ENCODE data around the gene CHST11. TPM values are rescaled to one million over a fixed set of nuclear protein-coding genes. Genes with fewer than 3 reads are reported as not detected.

The CHST11 gene
- total RNA-seq, 1 donor from 2014 or later: 6.0 TPM

GRCh38 chr12:104579718-104580495, 123.2 kb downstream of the CHST11 start:
- no peak for DNase-seq
- H3K4me1 ChIP-seq: no peaks in the 10 kb centered on the region
- no peaks in the 10 kb centered on the region for H3K36me3 ChIP-seq
- H3K9me3 ChIP-seq (replicated peaks): no peaks in the 10 kb centered on the region
- intact Hi-C loops (cut with micrococcal nuclease): no loop called here
- H3K27ac ChIP-seq (replicated peaks): no peak overlapping the region
- no peak overlapping the region for H3K4me3 ChIP-seq
- TF ChIP-seq CTCF (IDR thresholded peaks at IDR 0.05; ENCODE audit: borderline replicate concordance): no peak
- no peaks in the 10 kb centered on the region for H3K27me3 ChIP-seq (ENCODE audit: low read depth)

- intact Hi-C loops (cut with micrococcal nuclease): no loop called here
- Histone ChIP-seq H3K9me3 (replicated peaks) (no peaks in the 10 kb centered on the region), H3K4me3 (no peak overlapping the region), H3K36me3 (no peaks in the 10 kb centered on the region), H3K27ac (replicated peaks) (no peak overlapping the region), H3K27me3 (ENCODE audit: low read depth) (no peaks in the 10 kb centered on the region), H3K4me1 (no peaks in the 10 kb centered on the region)
- TF ChIP-seq CTCF (IDR thresholded peaks at IDR 0.05; ENCODE audit: borderline replicate concordance): no peak
- DNase-seq: no peak
These were observed 124.3 kb downstream of the CHST11 start for GRCh38 chr12:104581005-104581570.

GRCh38 chr12:104582739-104583138, 126.0 kb downstream of the CHST11 start:
- TF ChIP-seq CTCF (IDR thresholded peaks at IDR 0.05; ENCODE audit: borderline replicate concordance): no peak
- H3K4me3 ChIP-seq: no peak overlapping the region
- no peak overlapping the region for H3K27ac ChIP-seq (replicated peaks)
- no peaks in the 10 kb centered on the region for H3K27me3 ChIP-seq (ENCODE audit: low read depth)
- no peaks in the 10 kb centered on the region for H3K4me1 ChIP-seq
- intact Hi-C loops (cut with micrococcal nuclease): no loop called here
- H3K36me3 ChIP-seq: no peaks in the 10 kb centered on the region
- no peak for DNase-seq
- H3K9me3 ChIP-seq (replicated peaks): no peaks in the 10 kb centered on the region

- Histone ChIP-seq H3K27me3 (ENCODE audit: low read depth) (no peaks in the 10 kb centered on the region), H3K4me3 (no peak overlapping the region), H3K4me1 (no peaks in the 10 kb centered on the region), H3K36me3 (no peaks in the 10 kb centered on the region), H3K27ac (replicated peaks) (no peak overlapping the region), H3K9me3 (replicated peaks) (no peaks in the 10 kb centered on the region)
- no peak for DNase-seq
- no peak for TF ChIP-seq CTCF (IDR thresholded peaks at IDR 0.05; ENCODE audit: borderline replicate concordance)
- intact Hi-C loops (cut with micrococcal nuclease): no loop called here
These were observed 126.6 kb downstream of the CHST11 start for GRCh38 chr12:104583301-104583700.

GRCh38 chr12:104585448-104586055, 128.8 kb downstream of the CHST11 start:
- H3K9me3 ChIP-seq (replicated peaks): no peaks in the 10 kb centered on the region
- H3K36me3 ChIP-seq: no peaks in the 10 kb centered on the region
- intact Hi-C loops (cut with micrococcal nuclease): no loop called here

More at GRCh38 chr12:104585448-104586055, 128.8 kb downstream of the CHST11 start:
- H3K27me3 ChIP-seq (ENCODE audit: low read depth): no peaks in the 10 kb centered on the region
- TF ChIP-seq CTCF (IDR thresholded peaks at IDR 0.05; ENCODE audit: borderline replicate concordance): no peak
- H3K27ac ChIP-seq (replicated peaks): no peak overlapping the region
- H3K4me3 ChIP-seq: no peak overlapping the region
- H3K4me1 ChIP-seq: no peaks in the 10 kb centered on the region
- no peak for DNase-seq

All from left ventricle myocardium inferior (tissue), 1 donor.